Activated naive CD4-positive, alpha-beta T cell treated with anti-CD3 and anti-CD28 coated beads, Interleukin-2, amount 50 U/mL, for 24 hours (primary cell): ENCODE data around the gene RDH8.
A peak's percentile ranks its signal among the peaks of the same experiment; 100 is the strongest.
"Not testable (repeated sequence)": the region's sequence is repeated elsewhere in the genome, so short reads cannot be mapped to it uniquely, and the experiment has no call there.

Source experiments
- H3K27ac Mint-ChIP-seq: one replicate; pipeline ENCODE4 v1.8.0; 2021; ENCODE audit warnings: mild to moderate bottlenecking, mixed read lengths
- H3K27me3 Mint-ChIP-seq: one replicate; pipeline ENCODE4 v1.8.0; 2021; ENCODE audit warnings: mixed read lengths
- H3K36me3 Mint-ChIP-seq: one replicate; pipeline ENCODE4 v1.8.0; 2021; ENCODE audit warnings: mixed read lengths
- H3K4me1 Mint-ChIP-seq: one replicate; pipeline ENCODE4 v1.8.0; 2021; ENCODE audit warnings: mixed read lengths
- H3K4me3 Mint-ChIP-seq: one replicate; pipeline ENCODE4 v1.8.0; 2021; ENCODE audit warnings: mild to moderate bottlenecking, mixed read lengths
- H3K9me3 Mint-ChIP-seq: one replicate; pipeline ENCODE4 v1.8.0; 2021; ENCODE audit warnings: mixed read lengths

RDH8 gene

GRCh38 chr19:10013834-10014618 lies 743 bp downstream of the RDH8 start:
- Mint-ChIP-seq H3K4me1 (peaks cover 10% of the 10 kb centered on the region), H3K9me3 (no peaks in the 10 kb centered on the region), H3K4me3 (no peak overlapping the region), H3K36me3 (peaks cover 1% of the 10 kb centered on the region), H3K27me3 (peaks cover 25% of the 10 kb centered on the region), H3K27ac (no peak overlapping the region)

DNA sequence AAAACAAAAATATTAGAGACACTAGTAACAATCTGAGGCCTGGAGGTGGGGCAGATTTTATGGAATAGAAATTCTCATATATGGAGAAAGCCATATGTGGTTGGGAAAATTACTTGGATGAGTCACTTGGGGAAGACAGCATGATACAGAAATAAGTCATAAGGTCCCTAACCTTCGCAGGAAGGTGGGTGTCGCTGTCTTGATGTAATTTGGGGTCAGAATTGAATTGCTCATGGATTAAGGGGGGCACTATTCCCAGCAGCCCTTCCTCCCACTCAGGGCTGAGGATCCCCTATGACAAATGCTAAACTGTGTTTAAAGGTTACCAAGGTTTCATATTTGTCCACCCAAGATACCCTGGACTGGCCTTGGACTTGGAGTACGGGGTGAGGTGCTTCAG lies 5.0 kb downstream of the RDH8 start:
- Mint-ChIP-seq H3K36me3 (no peaks in the 10 kb centered on the region), H3K27me3 (peaks cover 4% of the 10 kb centered on the region), H3K4me3 (no peak overlapping the region), H3K4me1 (peaks cover 3% of the 10 kb centered on the region), H3K9me3 (no peaks in the 10 kb centered on the region), H3K27ac (no peak overlapping the region)

GRCh38 chr19:10018786-10019185 lies 5.5 kb downstream of the RDH8 start:
- Mint-ChIP-seq H3K27me3 (peaks cover 2% of the 10 kb centered on the region), H3K4me3 (no peak overlapping the region), H3K9me3 (no peaks in the 10 kb centered on the region), H3K4me1 (peaks cover 3% of the 10 kb centered on the region), H3K27ac (no peak overlapping the region), H3K36me3 (no peaks in the 10 kb centered on the region)

DNA sequence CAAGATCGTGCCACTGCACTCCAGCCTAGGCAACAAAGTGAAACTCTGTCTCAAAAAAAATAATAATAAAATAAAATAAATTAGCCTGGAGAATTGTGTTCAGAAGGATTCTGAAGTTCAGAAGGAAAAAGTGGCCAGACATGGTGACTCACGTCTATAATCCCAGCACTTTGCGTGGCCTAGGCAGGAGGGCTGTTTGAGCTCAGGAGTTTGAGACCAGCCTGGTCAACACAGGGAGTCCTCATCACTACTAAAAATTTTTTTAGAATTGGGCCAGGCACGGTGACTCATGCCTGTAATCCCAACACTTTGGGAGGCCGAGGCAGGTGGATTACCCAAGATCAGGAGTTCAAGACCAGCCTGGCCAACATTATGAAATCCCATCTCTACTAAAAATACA lies 6.0 kb downstream of the RDH8 start:
- Mint-ChIP-seq H3K4me1 (peaks cover 3% of the 10 kb centered on the region), H3K9me3 (no peaks in the 10 kb centered on the region), H3K4me3 (no peak overlapping the region), H3K27me3 (no peaks in the 10 kb centered on the region), H3K27ac (no peak overlapping the region), H3K36me3 (no peaks in the 10 kb centered on the region)

DNA sequence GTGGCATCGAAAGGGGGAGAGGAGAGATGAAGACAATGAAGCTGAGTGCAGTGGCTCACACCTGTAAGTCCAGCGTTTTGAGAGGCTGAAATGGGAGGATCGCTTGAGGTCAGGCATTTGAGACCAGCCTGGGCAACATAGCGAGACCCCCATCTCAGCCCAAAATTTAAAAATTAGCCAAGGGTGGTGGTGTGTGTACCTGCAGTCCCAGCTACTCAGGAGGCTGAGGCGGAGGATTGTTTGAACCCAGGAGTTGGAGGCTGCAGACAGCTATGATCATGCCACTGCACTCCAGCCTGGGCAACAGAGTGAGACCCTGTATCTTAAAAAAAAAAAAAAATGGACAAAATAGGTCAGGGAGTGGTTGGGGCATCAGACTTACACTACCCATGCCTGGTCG lies 7.6 kb downstream of the RDH8 start:
- peaks cover 3% of the 10 kb centered on the region for H3K4me1 Mint-ChIP-seq
- no peak overlapping the region for H3K4me3 Mint-ChIP-seq
- no peak overlapping the region for H3K27ac Mint-ChIP-seq
- no peaks in the 10 kb centered on the region for H3K9me3 Mint-ChIP-seq
- no peaks in the 10 kb centered on the region for H3K27me3 Mint-ChIP-seq
- H3K36me3 Mint-ChIP-seq = no peaks in the 10 kb centered on the region

DNA sequence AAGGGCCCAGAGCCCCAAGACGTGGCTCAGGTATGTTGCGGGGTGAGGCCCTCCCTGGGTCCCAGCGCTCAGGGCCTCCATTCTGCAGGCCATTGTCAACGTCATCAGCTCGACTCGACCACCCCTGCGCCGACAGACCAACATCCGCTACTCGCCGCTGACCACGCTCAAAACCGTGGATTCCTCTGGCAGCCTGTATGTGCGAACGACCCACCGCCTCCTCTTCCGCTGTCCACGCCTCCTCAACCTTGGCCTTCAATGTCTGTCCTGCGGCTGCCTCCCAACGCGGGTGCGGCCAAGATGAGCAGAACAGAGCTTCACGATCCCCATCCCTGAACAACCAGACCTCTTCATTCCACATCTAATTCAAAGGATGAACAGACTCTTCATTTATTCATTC lies 8.2 kb downstream of the RDH8 start:
- no peaks in the 10 kb centered on the region for H3K9me3 Mint-ChIP-seq
- H3K27ac Mint-ChIP-seq = peak overlapping the region; percentile 18
- no peaks in the 10 kb centered on the region for H3K27me3 Mint-ChIP-seq
- peaks cover 3% of the 10 kb centered on the region for H3K4me1 Mint-ChIP-seq
- no peaks in the 10 kb centered on the region for H3K36me3 Mint-ChIP-seq
- no peak overlapping the region for H3K4me3 Mint-ChIP-seq

- Mint-ChIP-seq H3K4me3 (no peak overlapping the region), H3K9me3 (no peaks in the 10 kb centered on the region), H3K4me1 (peaks cover 3% of the 10 kb centered on the region), H3K27ac (peak overlapping the region; percentile 18), H3K27me3 (no peaks in the 10 kb centered on the region), H3K36me3 (no peaks in the 10 kb centered on the region)
Measured at GRCh38 chr19:10021863-10022262, 8.6 kb downstream of the RDH8 start.

GRCh38 chr19:10023096-10023495 lies 9.8 kb downstream of the RDH8 start:
- not testable (repeated sequence) for H3K27ac Mint-ChIP-seq, H3K9me3 Mint-ChIP-seq, H3K4me3 Mint-ChIP-seq, H3K36me3 Mint-ChIP-seq, H3K4me1 Mint-ChIP-seq, H3K27me3 Mint-ChIP-seq

DNA sequence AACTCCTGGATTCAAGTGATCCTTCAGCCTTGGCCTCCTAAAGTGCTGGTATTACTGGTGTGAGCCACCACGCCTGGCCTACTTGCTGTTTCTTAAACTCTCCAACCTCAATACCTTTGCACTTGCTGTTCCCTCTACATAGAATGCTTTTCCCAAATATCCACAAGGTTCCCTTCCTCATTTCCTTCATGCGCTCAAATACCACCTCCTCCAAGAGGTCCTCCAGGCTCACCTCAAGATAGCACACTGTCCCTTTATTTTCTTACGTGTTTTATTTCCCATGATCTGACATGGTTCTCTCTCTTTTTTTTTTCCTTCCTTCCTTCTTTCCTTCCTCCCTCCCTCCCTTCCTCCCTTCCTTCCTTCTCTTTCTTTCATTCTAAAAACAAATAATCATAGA lies 13.5 kb downstream of the RDH8 start:
- no peak overlapping the region for H3K27ac Mint-ChIP-seq
- H3K36me3 Mint-ChIP-seq = no peaks in the 10 kb centered on the region
- no peaks in the 10 kb centered on the region for H3K4me1 Mint-ChIP-seq
- H3K27me3 Mint-ChIP-seq = peaks cover 3% of the 10 kb centered on the region
- no peaks in the 10 kb centered on the region for H3K9me3 Mint-ChIP-seq
- H3K4me3 Mint-ChIP-seq = no peak overlapping the region

GRCh38 chr19:10027158-10027997 lies 14.1 kb downstream of the RDH8 start:
- H3K4me1 Mint-ChIP-seq = no peaks in the 10 kb centered on the region
- H3K27ac Mint-ChIP-seq = no peak overlapping the region
- H3K9me3 Mint-ChIP-seq = no peaks in the 10 kb centered on the region
- H3K4me3 Mint-ChIP-seq = no peak overlapping the region
- H3K36me3 Mint-ChIP-seq = no peaks in the 10 kb centered on the region
- H3K27me3 Mint-ChIP-seq = peaks cover 8% of the 10 kb centered on the region

DNA sequence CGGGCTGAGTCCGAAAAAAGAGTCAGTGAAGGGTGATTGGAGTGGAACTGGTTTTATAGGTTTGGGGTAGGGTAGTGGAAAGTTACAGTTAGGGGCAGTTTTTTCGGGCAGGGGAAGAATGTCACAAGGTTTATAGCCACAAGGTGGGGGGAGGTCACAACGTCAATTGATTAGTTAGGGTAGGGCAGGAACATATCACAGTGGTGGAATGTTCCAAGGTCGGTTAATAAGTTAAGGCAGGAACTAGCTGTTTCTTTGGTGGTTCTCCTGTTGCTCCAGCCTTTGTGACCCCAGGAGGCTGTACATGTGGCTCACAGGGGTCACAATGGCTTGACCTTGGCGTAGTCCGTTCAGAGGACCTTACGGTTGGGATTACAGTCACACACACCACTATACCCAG lies 20.3 kb downstream of the RDH8 start:
- Mint-ChIP-seq H3K4me1 (no peaks in the 10 kb centered on the region), H3K27ac (no peak overlapping the region), H3K9me3 (no peaks in the 10 kb centered on the region), H3K27me3 (peaks cover 15% of the 10 kb centered on the region), H3K36me3 (no peaks in the 10 kb centered on the region), H3K4me3 (no peak overlapping the region)

DNA sequence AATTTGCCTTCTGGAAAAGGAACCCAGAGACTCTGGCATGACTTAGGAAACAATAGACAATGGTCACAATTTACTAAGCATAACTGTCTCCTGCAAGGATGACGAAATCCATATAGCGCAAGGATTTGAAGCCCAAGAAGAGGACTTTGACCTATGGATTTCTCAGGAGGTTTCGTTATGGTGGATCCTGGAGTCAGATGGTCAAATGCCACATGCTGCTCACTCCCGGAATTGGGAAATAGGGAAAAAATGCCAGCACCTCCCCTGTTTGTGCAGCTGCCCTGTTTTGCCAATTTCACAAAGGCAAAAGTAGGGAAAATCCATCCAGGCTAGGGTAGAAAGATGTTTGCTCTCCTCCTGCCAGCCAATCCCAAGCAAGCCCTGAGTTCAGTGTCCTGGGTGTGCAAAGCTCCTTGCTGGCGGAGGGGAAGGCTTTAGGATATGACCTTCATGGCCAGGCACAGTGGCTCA lies 23.4 kb downstream of the RDH8 start:
- Mint-ChIP-seq H3K4me3 (no peak overlapping the region), H3K4me1 (no peaks in the 10 kb centered on the region), H3K27me3 (peaks cover 18% of the 10 kb centered on the region), H3K9me3 (no peaks in the 10 kb centered on the region), H3K27ac (no peak overlapping the region), H3K36me3 (no peaks in the 10 kb centered on the region)

DNA sequence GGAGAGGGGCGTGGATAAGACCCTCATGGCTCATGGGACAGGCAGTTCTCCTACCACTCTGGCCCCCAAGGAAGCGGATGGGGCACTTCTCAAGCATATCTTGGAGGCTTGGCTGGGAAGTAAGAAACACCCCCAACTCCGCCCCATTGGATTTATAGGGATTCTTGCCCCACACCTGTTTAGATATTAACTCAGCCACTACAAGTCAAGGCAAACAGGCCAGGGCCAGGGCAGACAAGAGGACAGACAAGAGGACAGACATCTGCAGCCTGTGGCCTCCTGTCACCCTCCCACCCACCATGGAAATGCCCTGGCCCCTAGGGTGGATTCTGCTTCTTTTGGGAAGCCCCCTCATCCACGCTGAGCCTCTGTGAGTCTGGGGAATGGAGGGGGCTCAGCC lies 24.1 kb downstream of the RDH8 start:
- H3K36me3 Mint-ChIP-seq = no peaks in the 10 kb centered on the region
- H3K27me3 Mint-ChIP-seq = peaks cover 16% of the 10 kb centered on the region
- H3K27ac Mint-ChIP-seq = no peak overlapping the region
- H3K4me3 Mint-ChIP-seq = no peak overlapping the region
- no peaks in the 10 kb centered on the region for H3K4me1 Mint-ChIP-seq
- no peaks in the 10 kb centered on the region for H3K9me3 Mint-ChIP-seq

DNA sequence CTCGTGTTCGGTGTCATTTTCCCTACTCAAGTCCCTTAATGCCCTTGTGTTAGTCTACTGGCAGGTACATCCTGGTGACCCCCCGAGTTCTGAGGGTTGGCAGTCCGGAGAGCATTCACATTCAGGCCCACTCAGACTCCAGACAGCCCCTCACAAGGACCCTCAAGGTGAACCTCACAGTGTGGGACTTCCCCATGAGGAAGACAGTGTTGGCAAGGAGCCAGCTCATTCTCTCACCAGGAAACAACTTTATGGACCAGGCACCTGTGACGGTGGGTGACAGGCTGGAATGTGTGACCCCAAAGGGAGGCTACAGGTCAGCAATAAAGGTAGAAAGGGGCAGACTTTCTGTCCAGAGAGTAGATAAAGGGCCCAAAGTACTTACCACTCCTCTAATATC lies 24.5 kb downstream of the RDH8 start:
- Mint-ChIP-seq H3K4me3 (no peak overlapping the region), H3K36me3 (no peaks in the 10 kb centered on the region), H3K9me3 (no peaks in the 10 kb centered on the region), H3K27me3 (peaks cover 13% of the 10 kb centered on the region), H3K27ac (no peak overlapping the region), H3K4me1 (no peaks in the 10 kb centered on the region)

GRCh38 chr19:10043286-10043927 lies 30.1 kb downstream of the RDH8 start:
- peaks cover 15% of the 10 kb centered on the region for H3K27me3 Mint-ChIP-seq
- no peaks in the 10 kb centered on the region for H3K4me1 Mint-ChIP-seq
- H3K27ac Mint-ChIP-seq = no peak overlapping the region
- no peaks in the 10 kb centered on the region for H3K36me3 Mint-ChIP-seq
- H3K4me3 Mint-ChIP-seq = no peak overlapping the region
- H3K9me3 Mint-ChIP-seq = no peaks in the 10 kb centered on the region

DNA sequence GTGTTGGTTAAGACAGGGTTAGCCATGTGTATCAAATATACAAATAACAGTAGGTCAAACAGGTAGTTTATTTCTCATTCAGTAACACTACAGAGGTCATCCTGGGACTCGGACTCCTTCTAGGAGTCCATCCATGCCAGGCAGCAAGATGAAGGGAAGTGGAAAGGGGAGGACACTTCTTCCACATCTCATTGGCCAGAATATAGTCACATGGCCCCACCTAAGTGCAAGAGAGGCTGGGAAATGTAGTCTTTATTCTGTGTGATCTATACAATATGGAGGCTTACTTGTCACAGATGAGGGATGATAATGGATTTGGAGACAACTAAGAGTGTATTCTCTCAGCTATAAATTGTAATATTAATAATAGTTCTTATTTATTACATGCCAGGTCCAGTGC lies 31.1 kb downstream of the RDH8 start:
- Mint-ChIP-seq H3K9me3 (no peaks in the 10 kb centered on the region), H3K27ac (no peak overlapping the region), H3K4me3 (no peak overlapping the region), H3K36me3 (no peaks in the 10 kb centered on the region), H3K27me3 (peaks cover 15% of the 10 kb centered on the region), H3K4me1 (no peaks in the 10 kb centered on the region)
